GM13977 (cell line): ENCODE measurements around the gene HOXC10.

Experiments used
- DNase-seq: peaks from one replicate; pipeline ENCODE4 v3.0.0; 2012; ENCODE audit warnings: low spot score
- in situ Hi-C: fragments of 300-500 bp; cut with MboI; formaldehyde crosslinking; loops from one replicate; pipeline ENCODE4 v1.12.0; 2022; ENCODE audit warnings: low sequenced_read_pairs, low pct_unique_long_range_greater_than_20kb, mixed read lengths, inconsistent platforms; ENCODE audit not compliant: unreplicated experiment
- TF ChIP-seq, protein P1 (sequence below): IDR thresholded peaks from 2 replicates; pipeline ENCODE4 v1.5.1; 2012; ENCODE audit warnings: mild to moderate bottlenecking, control low read depth; ENCODE audit not compliant: insufficient read depth; ENCODE audit errors: extremely low read depth, missing control alignments

The HOXC10 gene

DNA sequence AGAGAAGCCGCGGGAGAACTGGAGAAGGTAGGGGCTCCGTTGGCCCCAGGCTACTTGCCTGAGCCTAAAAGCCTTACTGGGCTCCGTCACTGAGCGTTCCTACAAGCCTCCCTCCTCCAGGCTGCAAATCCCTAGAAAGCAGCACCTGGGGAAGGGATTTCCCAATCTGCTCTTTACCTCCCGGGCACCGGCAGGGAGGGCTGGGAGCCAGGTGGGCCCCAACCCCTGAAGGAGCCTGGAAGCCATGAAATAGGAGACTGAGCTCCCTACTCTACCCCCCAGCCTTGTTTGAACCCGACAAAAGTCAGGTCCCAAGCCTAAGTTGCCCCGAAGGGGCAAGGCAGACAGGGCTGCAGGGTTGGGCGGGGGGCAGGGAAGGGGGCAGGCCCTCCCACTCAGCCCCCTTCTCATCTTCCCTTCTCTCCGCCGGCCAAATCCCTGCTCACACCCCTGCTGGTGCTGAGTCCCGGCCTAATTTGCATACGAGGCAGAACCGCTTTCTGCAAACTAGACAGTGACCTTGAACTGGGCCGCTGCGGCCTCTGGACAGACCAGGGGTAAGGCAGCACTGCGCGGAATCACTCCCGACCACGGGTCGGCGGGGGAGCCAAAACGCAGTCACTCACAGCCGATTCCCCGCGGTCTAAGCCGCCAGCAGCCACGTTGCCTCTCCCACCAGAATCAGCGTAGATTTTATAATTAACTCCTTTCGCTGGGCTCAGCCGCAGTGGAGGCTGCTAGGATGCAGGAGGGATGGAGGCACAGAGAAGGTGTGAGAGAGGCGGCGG is 34.0 kb upstream of the HOXC10 start:
- in situ Hi-C loops = no loop called here
- DNase-seq = no peak
- TF ChIP-seq, protein P1, sequence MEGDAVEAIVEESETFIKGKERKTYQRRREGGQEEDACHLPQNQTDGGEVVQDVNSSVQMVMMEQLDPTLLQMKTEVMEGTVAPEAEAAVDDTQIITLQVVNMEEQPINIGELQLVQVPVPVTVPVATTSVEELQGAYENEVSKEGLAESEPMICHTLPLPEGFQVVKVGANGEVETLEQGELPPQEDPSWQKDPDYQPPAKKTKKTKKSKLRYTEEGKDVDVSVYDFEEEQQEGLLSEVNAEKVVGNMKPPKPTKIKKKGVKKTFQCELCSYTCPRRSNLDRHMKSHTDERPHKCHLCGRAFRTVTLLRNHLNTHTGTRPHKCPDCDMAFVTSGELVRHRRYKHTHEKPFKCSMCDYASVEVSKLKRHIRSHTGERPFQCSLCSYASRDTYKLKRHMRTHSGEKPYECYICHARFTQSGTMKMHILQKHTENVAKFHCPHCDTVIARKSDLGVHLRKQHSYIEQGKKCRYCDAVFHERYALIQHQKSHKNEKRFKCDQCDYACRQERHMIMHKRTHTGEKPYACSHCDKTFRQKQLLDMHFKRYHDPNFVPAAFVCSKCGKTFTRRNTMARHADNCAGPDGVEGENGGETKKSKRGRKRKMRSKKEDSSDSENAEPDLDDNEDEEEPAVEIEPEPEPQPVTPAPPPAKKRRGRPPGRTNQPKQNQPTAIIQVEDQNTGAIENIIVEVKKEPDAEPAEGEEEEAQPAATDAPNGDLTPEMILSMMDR = no peak

DNA sequence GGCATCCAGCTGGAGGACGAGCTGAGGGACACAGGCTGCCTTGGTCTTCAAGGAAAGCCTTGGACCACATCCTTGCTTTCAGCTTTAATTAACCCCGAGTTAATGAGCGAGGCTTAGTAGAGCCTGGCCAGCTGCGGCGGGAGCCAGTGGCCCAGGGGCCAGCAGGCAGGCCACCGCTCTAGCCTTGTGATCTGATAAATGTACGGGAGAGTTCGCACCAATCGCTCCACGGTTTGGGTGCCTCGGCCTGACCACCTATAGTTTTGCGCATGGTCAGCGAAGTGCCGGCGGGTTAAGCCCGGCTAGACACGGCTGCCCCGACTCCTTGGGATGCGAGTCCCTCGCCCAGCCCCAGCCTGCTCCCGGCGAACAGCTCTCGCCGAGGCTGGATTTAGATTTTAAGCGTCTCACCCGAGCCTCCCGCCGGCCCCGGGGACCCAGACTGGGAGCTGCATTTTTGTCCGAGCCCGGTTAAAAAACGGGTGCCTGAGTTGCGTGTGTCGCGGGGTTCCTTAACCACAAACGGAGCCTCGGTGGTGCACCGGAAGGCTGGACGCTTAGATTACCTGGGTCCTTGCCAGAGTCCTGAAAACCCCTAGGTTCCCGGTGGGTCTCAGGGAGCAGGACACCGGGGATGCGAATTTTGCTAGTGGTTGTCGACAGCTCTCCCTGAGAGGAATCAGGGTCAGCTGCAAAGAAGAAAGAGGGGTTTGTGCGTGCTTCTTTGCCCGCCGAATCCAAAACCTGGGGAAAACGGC is 33.2 kb upstream of the HOXC10 start:
- TF ChIP-seq, protein P1 = no peak
- DNase-seq = no peak
- in situ Hi-C loops = no loop called here

DNA sequence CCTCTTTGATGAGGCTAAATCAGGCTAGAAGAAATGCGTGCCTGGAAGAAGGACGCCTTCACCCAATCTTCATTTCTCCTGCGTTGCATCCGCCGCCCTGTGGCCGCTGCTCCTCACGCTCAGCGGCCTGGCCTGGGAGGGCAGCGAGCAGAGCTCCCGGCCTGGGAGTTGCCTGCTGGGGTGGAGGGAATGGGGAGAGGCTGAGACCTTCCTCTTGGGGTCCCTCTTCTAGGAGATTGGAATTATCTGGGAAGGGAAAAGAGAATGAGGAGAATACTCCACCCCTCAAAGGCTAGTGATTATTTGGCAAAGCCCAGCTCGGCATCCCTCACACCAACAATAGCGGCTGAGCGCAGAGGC is 32.6 kb upstream of the HOXC10 start:
- in situ Hi-C loops = no loop called here
- no peak for DNase-seq
- TF ChIP-seq, protein P1 = no peak

DNA sequence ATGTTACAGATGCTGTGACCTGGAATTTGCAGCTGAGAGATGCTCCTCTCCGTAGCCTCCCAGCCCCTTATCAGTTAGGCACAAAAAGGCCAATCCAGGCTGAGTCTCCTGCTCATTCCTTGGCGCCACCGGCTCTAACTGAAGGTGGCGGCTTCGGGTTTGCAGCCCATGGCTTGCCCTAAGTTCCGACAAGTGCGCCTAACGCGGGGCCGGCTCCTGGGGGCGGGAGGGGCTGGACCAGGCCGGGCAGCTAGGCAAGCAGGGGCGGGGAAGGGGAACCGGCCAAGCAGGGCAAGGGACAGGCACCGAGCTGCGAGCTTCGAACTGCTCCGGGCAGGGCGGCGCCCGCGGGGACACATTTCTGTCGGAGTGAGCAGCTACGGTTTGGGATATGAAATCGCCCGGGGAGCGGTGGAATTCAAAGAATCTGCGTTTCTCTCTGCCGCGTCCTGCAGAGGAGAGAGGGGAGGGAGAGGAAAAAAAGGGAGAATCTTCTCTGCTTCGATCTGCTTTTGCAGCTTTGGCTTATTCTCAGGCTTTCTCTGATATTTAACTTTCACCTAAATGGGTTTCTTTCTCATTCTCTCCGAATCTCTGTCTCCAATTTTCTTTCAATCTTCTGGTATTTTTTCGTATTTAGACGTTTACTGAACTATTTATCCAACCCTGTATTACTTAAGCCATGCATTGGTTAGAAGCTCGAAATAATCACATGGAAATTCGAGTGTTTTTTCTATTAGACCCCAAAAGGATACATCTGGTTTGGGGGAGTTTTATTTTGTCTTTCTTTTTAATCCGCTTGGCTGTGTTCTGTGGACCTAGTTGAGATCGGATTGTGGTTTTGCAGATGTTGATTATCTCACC is 31.8 kb upstream of the HOXC10 start:
- in situ Hi-C loops = no loop called here
- TF ChIP-seq, protein P1 = no peak
- DNase-seq = no peak

DNA sequence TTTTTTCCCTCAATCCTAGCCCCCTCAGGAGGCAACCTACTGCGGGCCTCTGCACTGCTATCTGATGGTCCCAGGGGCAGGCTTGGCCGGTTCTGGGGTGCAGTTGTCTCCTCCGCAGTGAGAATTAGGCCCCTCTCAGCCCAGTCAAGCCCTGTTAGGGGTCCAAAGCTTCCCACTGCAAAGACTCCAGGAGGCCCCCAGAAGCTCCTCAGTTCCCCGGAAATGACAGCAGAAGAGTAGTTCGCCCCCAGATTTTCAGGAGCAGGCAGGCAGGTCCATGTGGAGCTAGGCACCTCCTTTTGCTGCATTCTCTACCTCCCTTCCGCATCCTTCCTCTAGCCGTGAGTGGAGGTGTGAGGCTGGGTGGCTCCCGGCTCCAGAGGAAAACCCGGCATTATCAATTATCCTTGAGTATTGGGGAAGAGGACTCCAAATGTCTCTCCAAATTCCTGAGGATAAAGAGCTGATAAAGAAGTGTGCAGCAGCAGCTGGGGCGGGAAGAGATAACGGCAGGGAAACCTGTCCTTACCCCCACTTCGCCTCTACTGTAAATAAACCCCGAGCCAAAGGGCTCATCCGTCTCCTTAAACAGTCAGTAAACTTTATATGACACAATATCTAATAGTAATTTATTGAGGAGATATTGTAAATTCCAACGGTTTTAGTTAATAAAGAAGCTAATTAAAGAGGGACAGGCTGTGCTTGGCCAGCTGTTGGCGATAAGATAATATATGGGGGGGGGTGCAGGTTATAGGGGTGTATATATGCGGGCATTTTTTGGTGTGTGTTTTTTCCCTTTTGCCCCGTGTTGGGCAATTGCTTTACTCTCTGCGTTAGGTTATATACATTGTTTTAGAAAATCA is 30.9 kb upstream of the HOXC10 start:
- in situ Hi-C loops = no loop called here
- no peak for DNase-seq
- TF ChIP-seq, protein P1 = no peak

DNA sequence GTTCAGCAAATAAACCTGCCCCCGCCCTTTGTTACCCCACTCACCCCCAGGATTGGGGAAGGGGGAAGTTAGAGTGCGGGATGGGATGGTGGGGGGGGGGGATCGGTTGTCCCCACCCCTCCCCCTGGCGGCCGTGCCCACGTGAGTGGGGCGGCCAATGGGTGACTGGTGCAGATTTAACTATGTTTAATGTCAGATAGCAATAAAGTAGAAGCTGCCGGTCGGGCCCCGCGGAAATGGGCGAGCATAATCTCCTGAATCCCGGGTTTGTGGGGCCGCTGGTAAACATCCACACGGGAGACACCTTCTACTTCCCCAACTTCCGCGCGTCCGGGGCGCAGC is 30.3 kb upstream of the HOXC10 start, which contains the start of gene HOXC12:
TSS of gene HOXC12 (plus strand) at position 210 of the 342 bp plus-strand sequence. CDS start at position 237, 27 bp downstream.
- in situ Hi-C loops = no loop called here
- no peak for DNase-seq
- TF ChIP-seq, protein P1 = no peak
